ENCODE measurements around the gene PIGL. TPM values are rescaled to one million over a fixed set of nuclear protein-coding genes. Genes with fewer than 3 reads are reported as not detected.
"Not testable (repeated sequence)": the region's sequence is repeated elsewhere in the genome, so short reads cannot be mapped to it uniquely, and the experiment has no call there.

Gene PIGL
- total RNA-seq, 1 experiment from 2014 or later, result 44.1 TPM

DNA sequence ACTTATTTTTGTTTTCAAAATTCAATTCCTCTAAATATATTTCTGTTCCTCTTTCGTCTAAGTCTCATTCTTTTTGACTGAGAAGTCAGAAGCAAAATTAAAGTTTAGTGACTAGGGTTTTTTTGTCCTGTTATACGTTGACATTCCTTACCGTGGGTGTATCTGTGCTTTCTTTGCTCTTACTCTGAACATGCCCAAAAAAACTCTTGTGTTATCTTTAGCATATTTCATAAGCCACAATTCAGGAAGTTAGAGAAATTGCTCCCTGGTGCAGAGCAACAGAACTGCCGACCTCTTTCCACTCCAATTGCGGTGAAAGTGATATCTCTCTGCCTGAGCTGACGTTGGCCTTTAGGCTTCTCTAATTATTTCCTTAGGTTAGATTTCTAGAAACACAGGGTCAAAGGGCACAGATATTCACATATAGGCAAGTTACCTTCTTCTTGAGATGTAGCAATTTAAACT, 70.6 kb downstream of the PIGL start:
- ATAC-seq, result no peak
- no peak for DNase-seq (ENCODE audit: low spot score)
- no peak for TF ChIP-seq ZNF219 (CRISPR knock-in tag; IDR thresholded peaks at IDR 0.05; ENCODE audit: borderline replicate concordance)
- no peak for TF ChIP-seq PRRX2 (CRISPR knock-in tag; IDR thresholded peaks at IDR 0.05)
- POLR2A ChIA-PET, result no interaction called here
- Mint-ChIP-seq H3K27me3 (ENCODE audit: low read depth) (peaks cover 18% of the 10 kb centered on the region), H3K9me3 (no peaks in the 10 kb centered on the region), H3K36me3 (no peaks in the 10 kb centered on the region), H3K4me3 (no peak overlapping the region), H3K4me1 (peaks cover 18% of the 10 kb centered on the region), H3K27ac (no peak overlapping the region)
- CTCF ChIA-PET, result interaction anchor here (0.6 to 2.9 kb wide), 5 partner anchors 16 to 84 kb away, joined by 3 to 17 read pairs (median 5); no protein-coding TSS in a partner anchor

DNA sequence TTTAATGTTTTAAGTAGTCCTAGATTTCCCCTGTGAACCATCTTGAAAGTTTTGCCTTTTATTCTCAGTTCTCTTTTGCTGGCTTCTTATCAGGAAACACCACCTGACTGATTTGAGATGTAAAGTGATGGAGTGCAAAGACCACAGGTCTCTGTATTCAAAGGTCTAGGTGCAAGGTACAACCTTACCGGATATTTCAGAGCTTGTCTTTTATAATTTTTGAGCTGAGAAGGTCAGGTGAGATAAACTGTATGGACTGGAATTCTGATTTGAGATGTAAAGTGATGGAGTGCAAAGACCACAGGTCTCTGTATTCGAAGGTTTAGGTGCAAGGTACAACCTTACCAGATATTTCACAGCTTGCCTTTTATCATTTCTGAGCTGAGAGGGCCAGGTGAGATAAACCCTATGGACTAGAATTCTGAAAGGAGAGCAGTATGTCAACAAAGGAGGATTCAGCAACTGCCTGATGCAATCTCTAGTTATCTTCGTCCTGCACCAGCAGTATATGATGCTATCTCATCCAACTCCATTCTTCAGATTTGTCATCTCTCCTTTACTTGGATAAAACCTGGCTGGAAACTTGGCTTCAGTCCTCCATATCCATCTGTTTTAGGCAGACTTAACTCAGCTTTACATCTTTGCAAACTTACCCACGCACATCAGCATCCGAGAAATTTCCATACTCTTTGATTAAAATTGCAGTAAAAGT, 72.0 kb downstream of the PIGL start:
- Mint-ChIP-seq H3K9me3 (no peaks in the 10 kb centered on the region), H3K4me1 (peaks cover 18% of the 10 kb centered on the region), H3K4me3 (no peak overlapping the region), H3K27ac (no peak overlapping the region), H3K27me3 (ENCODE audit: low read depth) (peaks cover 18% of the 10 kb centered on the region), H3K36me3 (no peaks in the 10 kb centered on the region)
- no peak for DNase-seq (ENCODE audit: low spot score)
- POLR2A ChIA-PET, result no interaction called here
- CTCF ChIA-PET, result no interaction called here
- TF ChIP-seq, protein P1, sequence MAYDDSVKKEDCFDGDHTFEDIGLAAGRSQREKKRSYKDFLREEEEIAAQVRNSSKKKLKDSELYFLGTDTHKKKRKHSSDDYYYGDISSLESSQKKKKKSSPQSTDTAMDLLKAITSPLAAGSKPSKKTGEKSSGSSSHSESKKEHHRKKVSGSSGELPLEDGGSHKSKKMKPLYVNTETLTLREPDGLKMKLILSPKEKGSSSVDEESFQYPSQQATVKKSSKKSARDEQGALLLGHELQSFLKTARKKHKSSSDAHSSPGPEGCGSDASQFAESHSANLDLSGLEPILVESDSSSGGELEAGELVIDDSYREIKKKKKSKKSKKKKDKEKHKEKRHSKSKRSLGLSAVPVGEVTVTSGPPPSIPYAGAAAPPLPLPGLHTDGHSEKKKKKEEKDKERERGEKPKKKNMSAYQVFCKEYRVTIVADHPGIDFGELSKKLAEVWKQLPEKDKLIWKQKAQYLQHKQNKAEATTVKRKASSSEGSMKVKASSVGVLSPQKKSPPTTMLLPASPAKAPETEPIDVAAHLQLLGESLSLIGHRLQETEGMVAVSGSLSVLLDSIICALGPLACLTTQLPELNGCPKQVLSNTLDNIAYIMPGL (CRISPR knock-in tag; IDR thresholded peaks at IDR 0.05), result no peak
- peak; percentile 99 for TF ChIP-seq GABPB1 (CRISPR knock-in tag; IDR thresholded peaks at IDR 0.05)
- no peak for ATAC-seq

DNA sequence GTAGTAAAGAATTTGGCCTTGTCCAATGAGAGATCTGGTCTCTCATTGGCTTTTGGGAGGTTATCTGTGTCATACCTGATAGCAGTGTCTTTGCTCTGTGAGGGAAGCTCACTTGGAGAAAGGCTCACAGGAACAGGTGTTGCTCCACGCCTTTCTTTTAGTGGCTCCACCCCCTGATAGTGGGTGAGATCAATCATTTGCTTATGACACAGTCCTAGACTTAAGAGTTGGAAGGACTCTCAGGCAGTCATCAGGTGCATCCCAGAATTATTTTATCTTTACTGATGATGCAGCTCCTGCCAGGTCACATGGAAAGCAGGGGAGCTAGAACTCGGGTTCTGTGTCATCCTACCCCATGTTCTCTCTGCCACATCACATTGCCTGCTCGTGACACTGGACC, 76.9 kb downstream of the PIGL start:
- Mint-ChIP-seq H3K36me3 (no peaks in the 10 kb centered on the region), H3K9me3 (no peaks in the 10 kb centered on the region), H3K4me1 (peaks cover 7% of the 10 kb centered on the region), H3K27ac (no peak overlapping the region), H3K27me3 (ENCODE audit: low read depth) (no peaks in the 10 kb centered on the region), H3K4me3 (no peak overlapping the region)
- POLR2A ChIA-PET, result no interaction called here
- ATAC-seq, result no peak
- CTCF ChIA-PET, result interaction anchor here (1.0 to 1.9 kb wide), 2 partner anchors 70 to 134 kb away, joined by 3 to 5 read pairs; no protein-coding TSS in a partner anchor
- TF ChIP-seq CREB1 (CRISPR knock-in tag; IDR thresholded peaks at IDR 0.05), result no peak
- TF ChIP-seq GRHL2 (CRISPR knock-in tag; IDR thresholded peaks at IDR 0.05; ENCODE audit: insufficient replicate concordance, severe bottlenecking), result no peak
- TF ChIP-seq TCF7 (CRISPR knock-in tag; IDR thresholded peaks at IDR 0.05; ENCODE audit: low read depth), result no peak
- TF ChIP-seq KAT7 (CRISPR knock-in tag; IDR thresholded peaks at IDR 0.05; ENCODE audit: borderline replicate concordance), result no peak
- no peak for DNase-seq (ENCODE audit: low spot score)

DNA sequence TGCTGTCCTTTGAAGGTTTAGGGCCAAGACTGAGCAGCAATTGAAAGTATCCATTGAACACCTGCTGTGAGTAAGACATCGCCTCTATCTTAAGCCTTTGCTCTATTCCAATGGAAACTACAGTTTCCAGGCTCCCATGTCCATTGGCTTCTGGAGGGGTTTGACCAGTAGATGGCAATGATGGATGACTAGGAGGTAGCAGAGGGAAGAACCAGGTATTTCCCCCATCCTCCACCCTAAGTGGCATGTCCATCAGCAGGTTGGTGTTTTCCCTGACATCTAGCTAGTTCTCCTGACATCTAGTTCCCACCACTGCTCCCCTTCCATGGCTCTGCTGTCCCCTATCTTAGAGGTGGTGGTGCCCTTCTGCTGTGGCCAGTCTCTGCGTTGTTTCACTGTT, 77.5 kb downstream of the PIGL start:
- no peak overlapping the region for H3K27ac Mint-ChIP-seq
- ChIA-PET POLR2A (no interaction called here), CTCF (interaction anchor here (1.0 to 1.9 kb wide), 2 partner anchors 69 to 133 kb away, joined by 3 to 5 read pairs; no protein-coding TSS in a partner anchor)
- no peak for TF ChIP-seq FOXP1 (CRISPR knock-in tag; IDR thresholded peaks at IDR 0.05; ENCODE audit: borderline replicate concordance)
- TF ChIP-seq, protein P2, sequence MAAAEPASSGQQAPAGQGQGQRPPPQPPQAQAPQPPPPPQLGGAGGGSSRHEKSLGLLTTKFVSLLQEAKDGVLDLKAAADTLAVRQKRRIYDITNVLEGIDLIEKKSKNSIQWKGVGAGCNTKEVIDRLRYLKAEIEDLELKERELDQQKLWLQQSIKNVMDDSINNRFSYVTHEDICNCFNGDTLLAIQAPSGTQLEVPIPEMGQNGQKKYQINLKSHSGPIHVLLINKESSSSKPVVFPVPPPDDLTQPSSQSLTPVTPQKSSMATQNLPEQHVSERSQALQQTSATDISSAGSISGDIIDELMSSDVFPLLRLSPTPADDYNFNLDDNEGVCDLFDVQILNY (CRISPR knock-in tag; IDR thresholded peaks at IDR 0.05), result no peak
- TF ChIP-seq, protein P3, sequence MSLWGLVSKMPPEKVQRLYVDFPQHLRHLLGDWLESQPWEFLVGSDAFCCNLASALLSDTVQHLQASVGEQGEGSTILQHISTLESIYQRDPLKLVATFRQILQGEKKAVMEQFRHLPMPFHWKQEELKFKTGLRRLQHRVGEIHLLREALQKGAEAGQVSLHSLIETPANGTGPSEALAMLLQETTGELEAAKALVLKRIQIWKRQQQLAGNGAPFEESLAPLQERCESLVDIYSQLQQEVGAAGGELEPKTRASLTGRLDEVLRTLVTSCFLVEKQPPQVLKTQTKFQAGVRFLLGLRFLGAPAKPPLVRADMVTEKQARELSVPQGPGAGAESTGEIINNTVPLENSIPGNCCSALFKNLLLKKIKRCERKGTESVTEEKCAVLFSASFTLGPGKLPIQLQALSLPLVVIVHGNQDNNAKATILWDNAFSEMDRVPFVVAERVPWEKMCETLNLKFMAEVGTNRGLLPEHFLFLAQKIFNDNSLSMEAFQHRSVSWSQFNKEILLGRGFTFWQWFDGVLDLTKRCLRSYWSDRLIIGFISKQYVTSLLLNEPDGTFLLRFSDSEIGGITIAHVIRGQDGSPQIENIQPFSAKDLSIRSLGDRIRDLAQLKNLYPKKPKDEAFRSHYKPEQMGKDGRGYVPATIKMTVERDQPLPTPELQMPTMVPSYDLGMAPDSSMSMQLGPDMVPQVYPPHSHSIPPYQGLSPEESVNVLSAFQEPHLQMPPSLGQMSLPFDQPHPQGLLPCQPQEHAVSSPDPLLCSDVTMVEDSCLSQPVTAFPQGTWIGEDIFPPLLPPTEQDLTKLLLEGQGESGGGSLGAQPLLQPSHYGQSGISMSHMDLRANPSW (CRISPR knock-in tag; conservative IDR thresholded peaks at IDR 0.05; ENCODE audit: low read depth), result no peak
- no peaks in the 10 kb centered on the region for H3K36me3 Mint-ChIP-seq
- H3K4me3 Mint-ChIP-seq, result no peak overlapping the region
- no peaks in the 10 kb centered on the region for H3K9me3 Mint-ChIP-seq
- no peaks in the 10 kb centered on the region for H3K27me3 Mint-ChIP-seq (ENCODE audit: low read depth)
- DNase-seq (ENCODE audit: low spot score) (no peak), ATAC-seq (no peak)
- peaks cover 7% of the 10 kb centered on the region for H3K4me1 Mint-ChIP-seq

DNA sequence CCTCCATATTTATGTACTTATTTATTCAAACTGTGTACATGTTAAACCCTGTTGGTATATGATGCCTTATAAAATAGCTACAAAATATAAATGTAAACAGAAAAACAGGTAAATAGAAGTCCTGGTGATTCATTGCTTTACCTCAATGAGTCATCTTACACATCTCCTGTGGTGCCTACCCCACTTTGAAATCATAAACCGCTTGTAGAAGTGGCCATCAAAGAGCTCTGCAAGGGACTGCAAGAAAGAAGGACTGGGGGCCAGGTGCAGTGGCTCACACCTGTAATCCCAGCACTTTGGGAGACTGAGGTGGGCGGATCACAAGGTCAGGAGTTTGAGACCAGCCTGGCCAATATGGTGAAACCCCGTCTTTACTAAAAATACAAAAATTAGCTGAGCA, 79.1 kb downstream of the PIGL start:
- POLR2A ChIA-PET; H3K27ac Mint-ChIP-seq; H3K4me1 Mint-ChIP-seq; H3K27me3 Mint-ChIP-seq (ENCODE audit: low read depth); ATAC-seq; H3K9me3 Mint-ChIP-seq; H3K36me3 Mint-ChIP-seq; H3K4me3 Mint-ChIP-seq; DNase-seq (ENCODE audit: low spot score): not testable (repeated sequence)
- CTCF ChIA-PET, result interaction anchor here (1.1 kb wide), 2 partner anchors 10 to 57 kb away, joined by 3 to 8 read pairs; no protein-coding TSS in a partner anchor

All from WTC11 (cell line).